H1 (cell line): Measurements from ENCODE around the gene S100A12. TPM values are rescaled to one million over a fixed set of nuclear protein-coding genes. Genes with fewer than 3 reads are reported as not detected.

Source experiments
- CTCF ChIA-PET: fragments of 300-600 bp; sonication (Branson Sonifier 250); formaldehyde crosslinking; loops from one replicate; lab custom pipeline; 2021; ENCODE audit not compliant: partially characterized antibody; lab: Charles Lee
- POLR2A ChIA-PET: fragments of 300-600 bp; sonication (Branson Sonifier 250); formaldehyde crosslinking; loops from one replicate; lab custom pipeline; 2021; ENCODE audit warnings: inconsistent platforms; ENCODE audit not compliant: partially characterized antibody; lab: Charles Lee
- DNase-seq, 2 experiments: peaks; one replicate each; pipeline versions ENCODE4 v3.0.0 to v3.0.0-alpha.2; 2010 to 2022; ENCODE audit warnings: low spot score in 2 of 2, low read depth in 1 of 2, mixed read lengths in 1 of 2
- FAIRE-seq: peaks from 2 replicates; lab custom pipeline; 2011; peaks lifted over from hg19 to GRCh38; lab: Jason Lieb, UNC
- H2AFZ ChIP-seq: 2 replicates; pipeline ENCODE4 v1.8.1; 2012; ENCODE audit warnings: low read length, inconsistent platforms
- H2AK5ac ChIP-seq: 2 replicates; pipeline ENCODE4 v1.6.1; 2013; ENCODE audit warnings: low read depth, low read length
- H2BK120ac ChIP-seq: replicated peaks from 2 replicates; pipeline ENCODE3; 2013; ENCODE audit warnings: low read depth, low read length, inconsistent platforms
- H2BK12ac ChIP-seq: 2 replicates; pipeline ENCODE4 v1.6.1; 2013; ENCODE audit warnings: low read depth, low read length
- H2BK15ac ChIP-seq: 2 replicates; pipeline ENCODE4 v1.6.1; 2013; ENCODE audit warnings: low read length
- H2BK20ac ChIP-seq: 2 replicates; pipeline ENCODE4 v1.6.1; 2013; ENCODE audit warnings: low read length
- H2BK5ac ChIP-seq: 2 replicates; pipeline ENCODE4 v1.6.1; 2013; ENCODE audit warnings: low read depth, low read length
- H3K14ac ChIP-seq: 2 replicates; pipeline ENCODE4 v1.6.1; 2013; ENCODE audit warnings: inconsistent platforms; ENCODE audit not compliant: insufficient read length
- H3K18ac ChIP-seq: 2 replicates; pipeline ENCODE4 v1.6.1; 2013; ENCODE audit warnings: low read length; ENCODE audit errors: extremely low read depth
- H3K23ac ChIP-seq: 2 replicates; pipeline ENCODE4 v1.6.1; 2013; ENCODE audit warnings: inconsistent platforms; ENCODE audit not compliant: insufficient read length
- H3K23me2 ChIP-seq: 2 replicates; pipeline ENCODE4 v1.6.1; 2013; ENCODE audit warnings: low read depth, low read length
- H3K27ac ChIP-seq: 2 replicates; pipeline ENCODE4 v1.6.1; 2011; ENCODE audit warnings: low read depth, low read length, inconsistent platforms
- H3K27me3 ChIP-seq, 4 experiments: replicated peaks in 1 of 4; 1 replicate in 1 of 4; 2 replicates in 3 of 4; pipeline versions ENCODE4 v1.6.1 to v1.8.1; 2011 to 2013; ENCODE audit warnings: low read length in 3 of 4, mild to moderate bottlenecking in 3 of 4, inconsistent platforms in 2 of 4, mixed read lengths in 2 of 4, moderate library complexity in 1 of 4; ENCODE audit not compliant: control insufficient read depth in 3 of 4, insufficient read depth in 3 of 4; ENCODE audit errors: extremely low read depth in 1 of 4
- H3K36me3 ChIP-seq, 4 experiments: 2 replicates each; pipeline versions ENCODE4 v1.6.1 to v1.8.1; 2011 to 2013; ENCODE audit warnings: mild to moderate bottlenecking in 4 of 4, low read length in 3 of 4, moderate library complexity in 2 of 4, control low read depth in 1 of 4, inconsistent platforms in 1 of 4; ENCODE audit not compliant: insufficient read depth in 4 of 4, control insufficient read depth in 2 of 4
- H3K4ac ChIP-seq: replicated peaks from 2 replicates; pipeline ENCODE3; 2013; ENCODE audit warnings: low read length, low read depth, mixed read lengths, inconsistent platforms; ENCODE audit not compliant: insufficient read length
- H3K4me1 ChIP-seq, 4 experiments: replicated peaks in 1 of 4; 1 replicate in 1 of 4; 2 replicates in 3 of 4; pipeline versions ENCODE4 v1.6.1 to v1.8.1; 2011 to 2013; ENCODE audit warnings: low read length in 3 of 4, inconsistent platforms in 2 of 4, mixed read lengths in 1 of 4; ENCODE audit not compliant: insufficient read depth in 4 of 4, control insufficient read depth in 3 of 4
- H3K4me2 ChIP-seq, 2 experiments: 2 replicates each; pipeline versions ENCODE4 v1.6.1 to v1.8.1; 2011 to 2013; ENCODE audit warnings: low read depth in 2 of 2, low read length in 2 of 2, control low read depth in 1 of 2, inconsistent platforms in 1 of 2, mild to moderate bottlenecking in 1 of 2; ENCODE audit not compliant: insufficient read depth in 1 of 2
- H3K4me3 ChIP-seq, 4 experiments: fragments of 200-600, 300-600 bp in 1 of 4; sonication (generic), shearing (Covaris generic), sonication (Bioruptor Twin) in 1 of 4; 2 replicates each; pipeline versions ENCODE4 v1.5.1 to v1.8.1; 2011 to 2016; ENCODE audit warnings: low read length in 4 of 4, low read depth in 3 of 4, control low read depth in 2 of 4, inconsistent platforms in 2 of 4, mild to moderate bottlenecking in 2 of 4, mixed read lengths in 1 of 4, moderate library complexity in 1 of 4; ENCODE audit not compliant: insufficient read depth in 2 of 4; ENCODE audit errors: extremely low read depth in 1 of 4
- H3K56ac ChIP-seq: replicated peaks from 2 replicates; pipeline ENCODE3; 2013; ENCODE audit warnings: low read depth, mild to moderate bottlenecking, mixed read lengths, low read length, inconsistent platforms; ENCODE audit not compliant: insufficient read length
- H3K79me1 ChIP-seq: 2 replicates; pipeline ENCODE4 v1.6.1; 2013; ENCODE audit warnings: low read depth, low read length, control low read depth
- H3K79me2 ChIP-seq, 2 experiments: 2 replicates each; pipeline versions ENCODE4 v1.6.1 to v1.8.1; 2012 to 2013; ENCODE audit warnings: low read length in 2 of 2, mild to moderate bottlenecking in 2 of 2, inconsistent platforms in 1 of 2; ENCODE audit not compliant: insufficient read depth in 2 of 2, control insufficient read depth in 1 of 2
- H3K9ac ChIP-seq, 4 experiments: replicated peaks in 1 of 4; 1 replicate in 1 of 4; 2 replicates in 3 of 4; pipeline versions ENCODE4 v1.6.1 to v1.8.1; 2011 to 2013; ENCODE audit warnings: low read depth in 3 of 4, low read length in 3 of 4, control low read depth in 2 of 4, mild to moderate bottlenecking in 2 of 4, moderate library complexity in 2 of 4, inconsistent platforms in 1 of 4; ENCODE audit errors: extremely low read depth in 1 of 4
- H3K9me3 ChIP-seq, 2 experiments: 2 replicates each; pipeline versions ENCODE4 v1.6.1 to v1.8.1; 2012 to 2013; ENCODE audit warnings: mild to moderate bottlenecking in 2 of 2, moderate library complexity in 2 of 2, control low read depth in 1 of 2, inconsistent platforms in 1 of 2, low read depth in 1 of 2, low read length in 1 of 2, mixed read lengths in 1 of 2; ENCODE audit not compliant: insufficient read depth in 2 of 2
- H4K20me1 ChIP-seq, 2 experiments: replicated peaks in 1 of 2; 2 replicates each; pipeline versions ENCODE3 to v1.8.1; 2011 to 2013; ENCODE audit warnings: inconsistent platforms in 2 of 2, low read length in 2 of 2, mild to moderate bottlenecking in 1 of 2; ENCODE audit not compliant: insufficient read depth in 2 of 2, control insufficient read depth in 1 of 2
- H4K5ac ChIP-seq: 2 replicates; pipeline ENCODE4 v1.6.1; 2013; ENCODE audit warnings: low read length, low read depth, mixed read lengths, inconsistent platforms; ENCODE audit not compliant: insufficient read length
- H4K8ac ChIP-seq: 2 replicates; pipeline ENCODE4 v1.8.0; 2013; ENCODE audit warnings: mild to moderate bottlenecking, moderate library complexity, low read length, inconsistent platforms; ENCODE audit not compliant: insufficient read depth; ENCODE audit errors: extremely low read depth
- H4K91ac ChIP-seq: replicated peaks from 2 replicates; pipeline ENCODE3; 2013; ENCODE audit warnings: low read length, mixed read lengths, inconsistent platforms; ENCODE audit not compliant: insufficient read length
- BRCA1 ChIP-seq: IDR thresholded peaks from 2 replicates; pipeline ENCODE4 v1.6.1; 2012; ENCODE audit warnings: low read depth, low read length, improper control_type of control experiment
- CBX8 ChIP-seq: fragments of 300-800, 300-1000 bp; sonication (generic); IDR thresholded peaks from 2 replicates; pipeline ENCODE4 v1.7.1; 2016; ENCODE audit warnings: low read depth, low read length, borderline replicate concordance
- CTBP2 ChIP-seq: IDR thresholded peaks from 2 replicates; pipeline ENCODE4 v1.7.0; 2011; ENCODE audit warnings: borderline replicate concordance, mild to moderate bottlenecking, moderate library complexity, mixed read lengths, low read length; ENCODE audit not compliant: insufficient read depth, insufficient read length
- RBBP5 ChIP-seq: IDR thresholded peaks from 2 replicates; pipeline ENCODE4 v1.7.1; 2012; ENCODE audit warnings: low read depth, mild to moderate bottlenecking, inconsistent platforms, low read length, moderate library complexity, borderline replicate concordance
- SP1 ChIP-seq: IDR thresholded peaks from 2 replicates; pipeline ENCODE4 v1.6.1; 2011; ENCODE audit warnings: low read depth, low read length
- SP4 ChIP-seq: IDR thresholded peaks from 2 replicates; pipeline ENCODE4 v1.6.1; 2012; ENCODE audit warnings: low read length, inconsistent platforms
- ZNF274 ChIP-seq: IDR thresholded peaks from 2 replicates; pipeline ENCODE4 v1.7.0; 2012; ENCODE audit warnings: low read length, borderline replicate concordance; ENCODE audit errors: extremely low read depth
- WGBS, 2 experiments: shearing (Covaris generic) in 1 of 2; methylation state at CpG; one replicate each; pipeline versions ENCODE4 v1.1.6 to v1.1.7; 2013 to 2015; ENCODE audit warnings: low lambda C conversion rate in 2 of 2, mixed read lengths in 2 of 2, inconsistent platforms in 1 of 2, low coverage in 1 of 2, missing lambda C conversion rate in 1 of 2; ENCODE audit not compliant: insufficient replicate concordance in 2 of 2, insufficient coverage in 1 of 2, insufficient read length in 1 of 2; ENCODE audit errors: extremely low coverage in 1 of 2, missing lambda C conversion rate in 1 of 2; 5-methylcytosine and 5-hydroxymethylcytosine counted together
- polyA plus RNA-seq, 7 experiments: library from polyadenylated mRNA; depleted of rRNA in 3 of 7; stranded (reverse) in 5 of 7; unstranded in 2 of 7; fragments of >200 nt in 5 of 7; fragments of 200-250 nt in 2 of 7; gene quantifications; 1 replicate in 5 of 7; 2 replicates in 1 of 7; 4 replicates in 1 of 7; pipeline versions ENCODE4 v1.2.1 to v1.2.3, GENCODE V29; 2011 to 2013; ENCODE audit warnings: missing spikeins in 2 of 7, mixed read lengths in 2 of 7
- total RNA-seq: library from RNA; stranded (reverse); fragmentation: NEBNext Ultra II Directional; extraction: Animal tissue kit (Norgen Biotek cat#: 25700); gene quantifications from 2 replicates; pipeline ENCODE4 v1.2.1, GENCODE V29; 2021

Gene S100A12
- total and polyA plus RNA-seq, 2 of the 8 experiments (the other 6 are each of a cell fraction or from before 2014, with no cell fraction given): not detected

- no peak overlapping the region for H2BK20ac ChIP-seq
- H2AFZ ChIP-seq: no peak overlapping the region
- no peak overlapping the region for H3K4me2 ChIP-seq
- H2BK120ac ChIP-seq: no peak overlapping the region
- no peak overlapping the region for H3K14ac ChIP-seq
- no peaks in the 10 kb centered on the region for H3K36me3 ChIP-seq
- TF ChIP-seq ZNF274 (no peak), BRCA1 (no peak), CTBP2 (no peak), SP1 (no peak), SP4 (no peak), CBX8 (no peak), RBBP5 (no peak)
- H3K23ac ChIP-seq: no peak overlapping the region
- no peak overlapping the region for H3K18ac ChIP-seq
- H3K27ac ChIP-seq: no peak overlapping the region
- H4K8ac ChIP-seq: no peak overlapping the region
- H4K5ac ChIP-seq: no peak overlapping the region
- peaks cover 2 to 3% of the 10 kb centered on the region in 2 experiments; a peak in 1 of 4 replicates for H3K9me3 ChIP-seq
- no peak overlapping the region; the same call in 1 of the 2 replicates for H2BK5ac ChIP-seq
- ChIA-PET CTCF (interaction anchor here (0.8 to 4.7 kb wide), 13 partner anchors 8 to 165 kb away, joined by 3 to 50 read pairs (median 5); partner anchors contain the start of gene S100A9), POLR2A (interaction anchor here (1.2 kb wide), 1 partner anchor 51 kb away, joined by 4 read pairs; no protein-coding TSS in a partner anchor)
- no peak overlapping the region for H3K4me3 ChIP-seq
- peak overlapping the region; percentile 19; the same call in 1 of the 2 replicates for H2BK12ac ChIP-seq
- DNase-seq: peak in 1 of 2 experiments; percentile 28
- H3K4me1 ChIP-seq: no peaks in the 10 kb centered on the region; a peak in 1 of 7 replicates
- H3K79me1 ChIP-seq: no peaks in the 10 kb centered on the region
- no peak overlapping the region for H4K91ac ChIP-seq
- no peak overlapping the region for H3K56ac ChIP-seq
- H4K20me1 ChIP-seq: no peaks in the 10 kb centered on the region
- H3K27me3 ChIP-seq: peaks cover 0 to 11% (median 8%) of the 10 kb centered on the region in 4 experiments; a peak in 6 of 7 replicates
- H2AK5ac ChIP-seq: no peak overlapping the region
- no peaks in the 10 kb centered on the region; the same call in 1 of the 2 replicates for H3K23me2 ChIP-seq
- no peak overlapping the region for H2BK15ac ChIP-seq
- WGBS, 2 experiments: 89% methylated on average over 11 of the region's 11 CpGs; no CpG with 5 or more reads in 1 of the 2 experiments
- no peaks in the 10 kb centered on the region for H3K79me2 ChIP-seq
- no peak overlapping the region for H3K4ac ChIP-seq
- H3K9ac ChIP-seq: no peak overlapping the region
- no peak for FAIRE-seq
Measured at GRCh38 chr1:153403421-153404085, 28.1 kb upstream of the S100A12 start.
